Liver (tissue), 9 donors: ENCODE data around the gene MSH3. TPM values are rescaled to one million over a fixed set of nuclear protein-coding genes. Genes with fewer than 3 reads are reported as not detected.

Source experiments
- DNase-seq: peaks from one replicate; pipeline ENCODE4 v3.0.0-alpha.2; 2017; ENCODE audit warnings: low spot score
- H3K27ac ChIP-seq, 2 donors: one replicate each; pipeline ENCODE4 v1.7.0; 2013; ENCODE audit warnings: inconsistent platforms in 2 of 2, low read length in 2 of 2, control low read depth in 1 of 2, low read depth in 1 of 2, mild to moderate bottlenecking in 1 of 2
- H3K27me3 ChIP-seq, 4 donors: one replicate each; pipeline versions ENCODE4 v1.6.1 to v1.7.0; 2013; ENCODE audit warnings: low read length in 3 of 4, inconsistent platforms in 1 of 4, mild to moderate bottlenecking in 1 of 4, moderate library complexity in 1 of 4; ENCODE audit not compliant: control insufficient read depth in 4 of 4, insufficient read depth in 4 of 4
- H3K36me3 ChIP-seq, 4 donors: one replicate each; pipeline versions ENCODE4 v1.6.1 to v1.7.0; 2013; ENCODE audit warnings: low read length in 3 of 4, mild to moderate bottlenecking in 3 of 4, low read depth in 1 of 4, moderate library complexity in 1 of 4; ENCODE audit not compliant: control insufficient read depth in 4 of 4, insufficient read depth in 3 of 4
- H3K4me1 ChIP-seq, 4 donors: one replicate each; pipeline versions ENCODE4 v1.6.1 to v1.7.0; 2013; ENCODE audit warnings: low read length in 3 of 4, mild to moderate bottlenecking in 3 of 4, moderate library complexity in 1 of 4; ENCODE audit not compliant: control insufficient read depth in 4 of 4, insufficient read depth in 4 of 4
- H3K4me3 ChIP-seq, 3 donors: one replicate each; pipeline versions ENCODE4 v1.6.1 to v1.7.0; 2013; ENCODE audit warnings: low read length in 3 of 3, control low read depth in 1 of 3, low read depth in 1 of 3, mild to moderate bottlenecking in 1 of 3
- H3K9ac ChIP-seq, 2 donors: one replicate each; pipeline ENCODE4 v1.7.0; 2013; ENCODE audit warnings: low read length in 2 of 2, mild to moderate bottlenecking in 2 of 2, moderate library complexity in 2 of 2, control low read depth in 1 of 2, low read depth in 1 of 2
- H3K9me3 ChIP-seq, 4 donors: one replicate each; pipeline versions ENCODE4 v1.6.1 to v1.7.0; 2013; ENCODE audit warnings: low read length in 3 of 4; ENCODE audit not compliant: control insufficient read depth in 4 of 4
- EGR1 ChIP-seq, 2 donors: IDR thresholded peaks; 2 replicates each; pipeline ENCODE4 v1.6.1; 2016 to 2018; ENCODE audit warnings: antibody characterized with exemption in 2 of 2, low read depth in 2 of 2
- GABPA ChIP-seq, 2 donors: IDR thresholded peaks in 1 of 2; conservative IDR thresholded peaks in 1 of 2; 2 replicates each; pipeline ENCODE4 v1.6.1; 2016; ENCODE audit warnings: antibody characterized with exemption in 2 of 2, mild to moderate bottlenecking in 1 of 2, moderate library complexity in 1 of 2
- HNF4A ChIP-seq, 2 donors: conservative IDR thresholded peaks; 2 replicates each; pipeline ENCODE4 v1.6.1; 2016; ENCODE audit warnings: antibody characterized with exemption in 2 of 2, mild to moderate bottlenecking in 2 of 2
- HNF4G ChIP-seq: IDR thresholded peaks from 2 replicates; pipeline ENCODE4 v1.6.1; 2016; ENCODE audit warnings: antibody characterized with exemption
- JUND ChIP-seq, 2 donors: IDR thresholded peaks; 2 replicates each; pipeline ENCODE4 v1.6.1; 2016; ENCODE audit warnings: antibody characterized with exemption in 2 of 2
- NR2F2 ChIP-seq: IDR thresholded peaks from 2 replicates; pipeline ENCODE4 v1.6.1; 2016; ENCODE audit warnings: antibody characterized with exemption
- RAD21 ChIP-seq, 2 donors: IDR thresholded peaks; 2 replicates each; pipeline ENCODE4 v1.6.1; 2016; ENCODE audit warnings: antibody characterized with exemption in 2 of 2, mild to moderate bottlenecking in 2 of 2
- RXRA ChIP-seq, 2 donors: IDR thresholded peaks; 2 replicates each; pipeline ENCODE4 v1.6.1; 2017 to 2018; ENCODE audit warnings: antibody characterized with exemption in 2 of 2, mild to moderate bottlenecking in 1 of 2
- SP1 ChIP-seq: IDR thresholded peaks from 2 replicates; pipeline ENCODE4 v1.6.1; 2018; ENCODE audit warnings: antibody characterized with exemption, mild to moderate bottlenecking
- TAF1 ChIP-seq: conservative IDR thresholded peaks from 2 replicates; pipeline ENCODE4 v1.6.1; 2016; ENCODE audit warnings: antibody characterized with exemption, mild to moderate bottlenecking
- YY1 ChIP-seq: IDR thresholded peaks from 2 replicates; pipeline ENCODE4 v1.6.1; 2016; ENCODE audit warnings: antibody characterized with exemption, mild to moderate bottlenecking
- WGBS: extraction: QIAGEN DNeasy Blood & Tissue Kit; methylation state at CpG from one replicate; pipeline ENCODE4 v1.1.7; 2013; 5-methylcytosine and 5-hydroxymethylcytosine counted together
- polyA plus RNA-seq, 2 donors: library from polyadenylated mRNA; stranded (reverse) in 1 of 2; unstranded in 1 of 2; fragments of 200-250 nt in 1 of 2; fragments of >200 nt in 1 of 2; fragmentation: Nextera tagmentation in 1 of 2; extraction: Ambion mirVana in 1 of 2; gene quantifications; one replicate each; pipeline versions ENCODE4 v1.2.1 to v1.2.3, GENCODE V29; 2013 to 2015
- total RNA-seq, 2 donors: library from RNA; depleted of rRNA; stranded (reverse); fragments of >200 nt; gene quantifications; one replicate each; pipeline ENCODE4 v1.2.3, GENCODE V29; 2014
- TF ChIP-seq, protein P1 (sequence below): IDR thresholded peaks from 2 replicates; pipeline ENCODE4 v1.6.1; 2016; ENCODE audit warnings: antibody characterized with exemption
- TF ChIP-seq, protein P2 (sequence below): IDR thresholded peaks from 2 replicates; pipeline ENCODE4 v1.6.1; 2016; ENCODE audit warnings: antibody characterized with exemption, mild to moderate bottlenecking
- TF ChIP-seq, protein P3 (sequence below): fragments of 150-350 bp; IDR thresholded peaks from 2 replicates; pipeline ENCODE4 v1.5.1; 2017; ENCODE audit warnings: improper control_type of control experiment, low read depth, low read length; ENCODE audit not compliant: missing input control
- TF ChIP-seq, protein P4 (sequence below): IDR thresholded peaks from 2 replicates; pipeline ENCODE4 v1.6.1; 2016; ENCODE audit warnings: antibody characterized with exemption
- donor health status: healthy.
- donor health status: healthy.
- donor health status: healthy.
- donor health status: healthy.
- donor health status: healthy.

The MSH3 gene
- total and polyA plus RNA-seq, 4 donors: 3.0 to 19.1 (median 7.9) TPM

DNA sequence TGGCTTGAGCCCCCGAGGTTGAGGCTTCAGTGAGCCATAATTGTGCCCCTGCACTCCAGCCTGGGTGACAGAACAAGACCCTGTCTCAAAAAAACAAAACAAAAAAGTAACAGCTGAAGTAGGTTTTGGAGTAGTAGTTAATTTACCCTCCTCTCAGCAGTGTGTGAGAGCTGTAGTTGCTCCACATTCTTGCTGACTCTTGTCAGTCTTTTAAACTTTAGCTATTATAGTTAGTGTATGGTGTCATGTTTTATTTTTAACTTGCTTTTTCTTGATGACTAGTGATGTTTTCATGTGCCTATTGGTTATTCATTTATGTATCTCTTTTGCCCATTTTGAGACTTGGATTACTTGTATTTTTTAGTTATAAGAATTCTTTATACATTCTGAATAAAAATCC is 53.2 kb downstream of the MSH3 start:
- 94% methylated on average over 1 of the region's 1 CpG for WGBS
- no peaks in the 10 kb centered on the region for H3K27me3 ChIP-seq
- no peaks in the 10 kb centered on the region for H3K9me3 ChIP-seq
- no peak for DNase-seq
- H3K4me1 ChIP-seq: peaks cover 2 to 11% (median 5%) of the 10 kb centered on the region in 4 donors
- H3K27ac ChIP-seq: no peak overlapping the region
- H3K36me3 ChIP-seq: peaks cover 0 to 5% (median 2%) of the 10 kb centered on the region in 4 donors
- H3K4me3 ChIP-seq: no peak overlapping the region
- TF ChIP-seq TAF1 (no peak), HNF4G (no peak), SP1 (no peak), RAD21 (IDR thresholded peaks at IDR 0.05) (no peak), NR2F2 (no peak), RXRA (IDR thresholded peaks at IDR 0.05) (no peak), GABPA (IDR thresholded peaks at IDR 0.05 in 1 of 2, conservative IDR thresholded peaks at IDR 0.05 in 1 of 2) (no peak)
- TF ChIP-seq, protein P1, sequence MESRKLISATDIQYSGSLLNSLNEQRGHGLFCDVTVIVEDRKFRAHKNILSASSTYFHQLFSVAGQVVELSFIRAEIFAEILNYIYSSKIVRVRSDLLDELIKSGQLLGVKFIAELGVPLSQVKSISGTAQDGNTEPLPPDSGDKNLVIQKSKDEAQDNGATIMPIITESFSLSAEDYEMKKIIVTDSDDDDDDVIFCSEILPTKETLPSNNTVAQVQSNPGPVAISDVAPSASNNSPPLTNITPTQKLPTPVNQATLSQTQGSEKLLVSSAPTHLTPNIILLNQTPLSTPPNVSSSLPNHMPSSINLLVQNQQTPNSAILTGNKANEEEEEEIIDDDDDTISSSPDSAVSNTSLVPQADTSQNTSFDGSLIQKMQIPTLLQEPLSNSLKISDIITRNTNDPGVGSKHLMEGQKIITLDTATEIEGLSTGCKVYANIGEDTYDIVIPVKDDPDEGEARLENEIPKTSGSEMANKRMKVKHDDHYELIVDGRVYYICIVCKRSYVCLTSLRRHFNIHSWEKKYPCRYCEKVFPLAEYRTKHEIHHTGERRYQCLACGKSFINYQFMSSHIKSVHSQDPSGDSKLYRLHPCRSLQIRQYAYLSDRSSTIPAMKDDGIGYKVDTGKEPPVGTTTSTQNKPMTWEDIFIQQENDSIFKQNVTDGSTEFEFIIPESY: no peak
- TF ChIP-seq, protein P2, sequence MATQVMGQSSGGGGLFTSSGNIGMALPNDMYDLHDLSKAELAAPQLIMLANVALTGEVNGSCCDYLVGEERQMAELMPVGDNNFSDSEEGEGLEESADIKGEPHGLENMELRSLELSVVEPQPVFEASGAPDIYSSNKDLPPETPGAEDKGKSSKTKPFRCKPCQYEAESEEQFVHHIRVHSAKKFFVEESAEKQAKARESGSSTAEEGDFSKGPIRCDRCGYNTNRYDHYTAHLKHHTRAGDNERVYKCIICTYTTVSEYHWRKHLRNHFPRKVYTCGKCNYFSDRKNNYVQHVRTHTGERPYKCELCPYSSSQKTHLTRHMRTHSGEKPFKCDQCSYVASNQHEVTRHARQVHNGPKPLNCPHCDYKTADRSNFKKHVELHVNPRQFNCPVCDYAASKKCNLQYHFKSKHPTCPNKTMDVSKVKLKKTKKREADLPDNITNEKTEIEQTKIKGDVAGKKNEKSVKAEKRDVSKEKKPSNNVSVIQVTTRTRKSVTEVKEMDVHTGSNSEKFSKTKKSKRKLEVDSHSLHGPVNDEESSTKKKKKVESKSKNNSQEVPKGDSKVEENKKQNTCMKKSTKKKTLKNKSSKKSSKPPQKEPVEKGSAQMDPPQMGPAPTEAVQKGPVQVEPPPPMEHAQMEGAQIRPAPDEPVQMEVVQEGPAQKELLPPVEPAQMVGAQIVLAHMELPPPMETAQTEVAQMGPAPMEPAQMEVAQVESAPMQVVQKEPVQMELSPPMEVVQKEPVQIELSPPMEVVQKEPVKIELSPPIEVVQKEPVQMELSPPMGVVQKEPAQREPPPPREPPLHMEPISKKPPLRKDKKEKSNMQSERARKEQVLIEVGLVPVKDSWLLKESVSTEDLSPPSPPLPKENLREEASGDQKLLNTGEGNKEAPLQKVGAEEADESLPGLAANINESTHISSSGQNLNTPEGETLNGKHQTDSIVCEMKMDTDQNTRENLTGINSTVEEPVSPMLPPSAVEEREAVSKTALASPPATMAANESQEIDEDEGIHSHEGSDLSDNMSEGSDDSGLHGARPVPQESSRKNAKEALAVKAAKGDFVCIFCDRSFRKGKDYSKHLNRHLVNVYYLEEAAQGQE: no peak
- TF ChIP-seq, protein P3, sequence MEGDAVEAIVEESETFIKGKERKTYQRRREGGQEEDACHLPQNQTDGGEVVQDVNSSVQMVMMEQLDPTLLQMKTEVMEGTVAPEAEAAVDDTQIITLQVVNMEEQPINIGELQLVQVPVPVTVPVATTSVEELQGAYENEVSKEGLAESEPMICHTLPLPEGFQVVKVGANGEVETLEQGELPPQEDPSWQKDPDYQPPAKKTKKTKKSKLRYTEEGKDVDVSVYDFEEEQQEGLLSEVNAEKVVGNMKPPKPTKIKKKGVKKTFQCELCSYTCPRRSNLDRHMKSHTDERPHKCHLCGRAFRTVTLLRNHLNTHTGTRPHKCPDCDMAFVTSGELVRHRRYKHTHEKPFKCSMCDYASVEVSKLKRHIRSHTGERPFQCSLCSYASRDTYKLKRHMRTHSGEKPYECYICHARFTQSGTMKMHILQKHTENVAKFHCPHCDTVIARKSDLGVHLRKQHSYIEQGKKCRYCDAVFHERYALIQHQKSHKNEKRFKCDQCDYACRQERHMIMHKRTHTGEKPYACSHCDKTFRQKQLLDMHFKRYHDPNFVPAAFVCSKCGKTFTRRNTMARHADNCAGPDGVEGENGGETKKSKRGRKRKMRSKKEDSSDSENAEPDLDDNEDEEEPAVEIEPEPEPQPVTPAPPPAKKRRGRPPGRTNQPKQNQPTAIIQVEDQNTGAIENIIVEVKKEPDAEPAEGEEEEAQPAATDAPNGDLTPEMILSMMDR: no peak
- no peak overlapping the region for H3K9ac ChIP-seq

DNA sequence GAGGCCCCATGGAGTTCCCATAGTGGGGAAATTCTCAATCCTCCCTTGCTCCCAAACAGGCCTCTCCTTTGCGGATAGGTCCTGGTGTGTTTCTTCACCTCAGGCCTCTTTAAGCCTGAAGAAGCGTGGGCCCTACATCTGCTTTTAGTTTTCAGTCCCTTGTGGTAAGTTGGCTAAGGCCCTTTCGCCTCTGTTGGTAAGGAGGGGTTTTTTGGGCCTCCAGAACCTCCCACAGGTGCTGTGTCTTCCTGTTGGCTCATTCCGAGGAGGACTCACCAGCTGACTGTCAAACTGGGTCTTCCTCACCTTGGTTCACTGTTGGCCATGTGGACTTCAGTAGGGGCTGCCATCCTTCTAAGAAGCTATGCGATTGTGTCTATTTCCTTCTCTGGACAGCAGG is 56.8 kb downstream of the MSH3 start:
- peaks cover 0 to 5% (median 3%) of the 10 kb centered on the region in 4 donors for H3K36me3 ChIP-seq
- WGBS: 96% methylated on average over 5 of the region's 5 CpGs
- TF ChIP-seq, protein P1: no peak
- TF ChIP-seq GABPA (IDR thresholded peaks at IDR 0.05 in 1 of 2, conservative IDR thresholded peaks at IDR 0.05 in 1 of 2) (no peak), YY1 (no peak), JUND (IDR thresholded peaks at IDR 0.05) (no peak), HNF4A (conservative IDR thresholded peaks at IDR 0.05) (no peak), HNF4G (no peak), EGR1 (IDR thresholded peaks at IDR 0.05; ENCODE audit: low read depth in 2 of 2) (no peak), SP1 (no peak), RAD21 (IDR thresholded peaks at IDR 0.05) (no peak), RXRA (IDR thresholded peaks at IDR 0.05) (no peak)
- TF ChIP-seq, protein P2: no peak
- TF ChIP-seq, protein P4, sequence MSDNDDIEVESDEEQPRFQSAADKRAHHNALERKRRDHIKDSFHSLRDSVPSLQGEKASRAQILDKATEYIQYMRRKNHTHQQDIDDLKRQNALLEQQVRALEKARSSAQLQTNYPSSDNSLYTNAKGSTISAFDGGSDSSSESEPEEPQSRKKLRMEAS: no peak
- TF ChIP-seq, protein P3: no peak

More for the DNA sequence above, 56.8 kb downstream of the MSH3 start:
- H3K4me1 ChIP-seq: peaks cover 0 to 10% (median 6%) of the 10 kb centered on the region in 4 donors
- no peak overlapping the region for H3K9ac ChIP-seq
- H3K9me3 ChIP-seq: no peaks in the 10 kb centered on the region
- no peak overlapping the region for H3K27ac ChIP-seq
- DNase-seq: no peak
- no peaks in the 10 kb centered on the region for H3K27me3 ChIP-seq
- no peak overlapping the region for H3K4me3 ChIP-seq
